Thyroid gland (tissue), 4 donors: ENCODE data around the gene NFIB.

ENCODE experiments used
- POLR2A ChIP-seq, 2 donors: fragments of 450-650 bp; IDR thresholded peaks; one replicate each; pipeline ENCODE4 v1.6.1; 2017; ENCODE audit warnings: antibody characterized with exemption in 2 of 2, mild to moderate bottlenecking in 2 of 2, moderate library complexity in 1 of 2
- TF ChIP-seq, protein P1 (sequence below), 6 experiments: fragments of 200-600 bp in 3 of 6; fragments of 450-650 bp in 3 of 6; sonication (generic) in 3 of 6; IDR thresholded peaks; one replicate each; pipeline ENCODE4 v1.5.1; 2016 to 2019; ENCODE audit warnings: antibody characterized with exemption in 6 of 6, mild to moderate bottlenecking in 2 of 6, inconsistent platforms in 1 of 6, moderate library complexity in 1 of 6

- TF ChIP-seq, protein P1, sequence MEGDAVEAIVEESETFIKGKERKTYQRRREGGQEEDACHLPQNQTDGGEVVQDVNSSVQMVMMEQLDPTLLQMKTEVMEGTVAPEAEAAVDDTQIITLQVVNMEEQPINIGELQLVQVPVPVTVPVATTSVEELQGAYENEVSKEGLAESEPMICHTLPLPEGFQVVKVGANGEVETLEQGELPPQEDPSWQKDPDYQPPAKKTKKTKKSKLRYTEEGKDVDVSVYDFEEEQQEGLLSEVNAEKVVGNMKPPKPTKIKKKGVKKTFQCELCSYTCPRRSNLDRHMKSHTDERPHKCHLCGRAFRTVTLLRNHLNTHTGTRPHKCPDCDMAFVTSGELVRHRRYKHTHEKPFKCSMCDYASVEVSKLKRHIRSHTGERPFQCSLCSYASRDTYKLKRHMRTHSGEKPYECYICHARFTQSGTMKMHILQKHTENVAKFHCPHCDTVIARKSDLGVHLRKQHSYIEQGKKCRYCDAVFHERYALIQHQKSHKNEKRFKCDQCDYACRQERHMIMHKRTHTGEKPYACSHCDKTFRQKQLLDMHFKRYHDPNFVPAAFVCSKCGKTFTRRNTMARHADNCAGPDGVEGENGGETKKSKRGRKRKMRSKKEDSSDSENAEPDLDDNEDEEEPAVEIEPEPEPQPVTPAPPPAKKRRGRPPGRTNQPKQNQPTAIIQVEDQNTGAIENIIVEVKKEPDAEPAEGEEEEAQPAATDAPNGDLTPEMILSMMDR (IDR thresholded peaks at IDR 0.05), result no peak
- TF ChIP-seq POLR2A (IDR thresholded peaks at IDR 0.05), result no peak
Measured at GRCh38 chr9:14348123-14348372, 34.1 kb upstream of the NFIB start.
